ENCODE results near the gene TTLL4. TPM values are rescaled to one million over a fixed set of nuclear protein-coding genes. Genes with fewer than 3 reads are reported as not detected.

TTLL4 gene
- total and polyA plus RNA-seq, 8 donors, result 26.0 to 52.0 (median 41.3) TPM

DNA sequence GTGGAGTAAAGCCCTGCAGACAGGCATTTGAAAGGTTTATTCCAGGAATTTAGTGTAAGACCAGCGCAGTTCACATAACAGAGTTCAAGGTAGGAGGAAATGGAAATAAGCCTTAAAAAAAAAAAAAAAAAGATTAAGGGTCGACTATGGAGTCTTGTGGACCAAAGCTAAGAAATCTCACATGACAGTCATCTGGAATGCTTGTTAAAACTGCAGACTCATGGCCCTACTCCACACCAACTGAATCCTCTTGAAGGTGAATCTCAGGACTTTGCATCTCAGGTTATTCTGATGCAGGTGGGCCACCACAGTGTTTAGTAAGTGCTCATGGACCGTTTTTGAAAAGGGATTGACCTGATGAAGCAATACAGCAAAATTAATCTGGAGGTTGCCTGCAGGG, 8.8 kb downstream of the TTLL4 start:
- ATAC-seq, result no peak
- no peak for DNase-seq
- intact Hi-C loops (cut with DNase I), result loop anchor here in 1 of 2 donors (10.0 kb wide), 1 partner anchor 125 kb away; no protein-coding TSS in a partner anchor
- no peak overlapping the region for H3K27ac ChIP-seq
- H3K27me3 ChIP-seq, result no peaks in the 10 kb centered on the region
- no peaks in the 10 kb centered on the region for H3K9me3 ChIP-seq
- TF ChIP-seq CTCF (IDR thresholded peaks at IDR 0.05), result no peak
- no peak overlapping the region for H3K4me3 ChIP-seq
- peaks cover 0 to 40% of the 10 kb centered on the region in 2 donors for H3K4me1 ChIP-seq
- H3K36me3 ChIP-seq, result peaks cover 0 to 10% of the 10 kb centered on the region in 2 donors

DNA sequence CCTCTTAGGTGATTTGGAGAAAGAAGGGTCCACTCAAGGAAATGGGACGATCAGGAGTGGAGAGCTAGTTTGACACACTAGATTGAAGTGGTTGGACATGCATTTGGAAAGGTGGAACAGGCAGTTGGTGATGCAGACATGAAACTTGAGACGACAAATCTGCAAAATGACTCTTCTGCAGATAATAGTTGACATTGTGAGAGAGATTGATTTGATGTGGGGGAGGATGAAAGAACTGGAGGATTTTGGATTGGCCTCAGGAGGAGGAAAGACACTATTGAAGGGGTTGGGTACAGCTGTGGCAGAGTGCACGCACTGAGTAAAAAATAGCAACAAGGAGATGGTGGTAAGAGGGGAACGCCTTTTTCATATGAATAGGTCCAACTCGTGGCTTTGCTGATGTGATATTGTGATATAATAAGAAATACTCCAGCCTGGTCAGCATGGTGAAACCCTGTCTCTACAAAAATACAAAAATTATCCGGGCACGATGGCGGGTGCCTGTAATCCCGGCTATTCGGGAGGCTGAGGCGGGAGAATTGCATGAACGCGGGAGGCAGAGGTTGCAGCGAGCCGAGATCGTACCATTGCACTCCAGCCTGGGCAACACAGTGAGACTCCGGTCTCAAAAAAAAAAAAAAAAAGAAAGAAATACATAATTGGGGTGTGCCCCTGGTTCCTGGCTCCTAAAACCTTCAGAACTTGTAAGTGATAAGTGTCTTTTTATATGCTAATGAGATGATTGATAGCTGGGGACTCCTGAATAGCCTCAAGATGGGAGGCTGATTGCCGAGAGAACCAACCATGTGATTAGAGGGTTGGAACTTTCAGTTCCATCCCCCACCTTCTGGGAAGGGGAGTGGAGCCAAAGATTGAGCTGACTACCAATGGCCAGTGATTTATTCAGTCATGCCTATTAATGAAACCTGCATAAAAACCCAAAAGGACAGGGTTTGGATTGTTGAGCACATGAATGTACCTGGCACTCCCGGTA, 9.7 kb downstream of the TTLL4 start:
- no peak for DNase-seq
- no peak for ATAC-seq
- Histone ChIP-seq H3K4me3 (no peak overlapping the region), H3K9me3 (peaks cover 0 to 6% of the 10 kb centered on the region in 2 donors), H3K27ac (no peak overlapping the region), H3K27me3 (no peaks in the 10 kb centered on the region), H3K36me3 (peaks cover 0 to 16% of the 10 kb centered on the region in 2 donors), H3K4me1 (peaks cover 0 to 35% of the 10 kb centered on the region in 2 donors)
- TF ChIP-seq CTCF (IDR thresholded peaks at IDR 0.05), result no peak
- intact Hi-C loops (cut with DNase I), result no loop called here

GRCh38 chr2:218721488-218721887, 10.9 kb downstream of the TTLL4 start:
- no peak overlapping the region for H3K4me3 ChIP-seq
- DNase-seq, result no peak
- no peaks in the 10 kb centered on the region for H3K27me3 ChIP-seq
- intact Hi-C loops (cut with DNase I), result no loop called here
- peaks cover 0 to 6% of the 10 kb centered on the region in 2 donors for H3K36me3 ChIP-seq
- TF ChIP-seq CTCF (IDR thresholded peaks at IDR 0.05), result no peak
- H3K4me1 ChIP-seq, result peaks cover 0 to 34% of the 10 kb centered on the region in 2 donors
- peaks cover 0 to 17% of the 10 kb centered on the region in 2 donors for H3K9me3 ChIP-seq
- no peak for ATAC-seq
- H3K27ac ChIP-seq, result no peak overlapping the region

- intact Hi-C loops (cut with DNase I), result no loop called here
- no peak for ATAC-seq
- Histone ChIP-seq H3K4me3 (no peak overlapping the region), H3K27me3 (no peaks in the 10 kb centered on the region), H3K4me1 (peaks cover 0 to 30% of the 10 kb centered on the region in 2 donors), H3K27ac (no peak overlapping the region), H3K9me3 (peaks cover 0 to 22% of the 10 kb centered on the region in 2 donors), H3K36me3 (peaks cover 0 to 6% of the 10 kb centered on the region in 2 donors)
- TF ChIP-seq CTCF (IDR thresholded peaks at IDR 0.05), result no peak
- no peak for DNase-seq
These were observed 11.3 kb downstream of the TTLL4 start for GRCh38 chr2:218721934-218722333.

GRCh38 chr2:218722419-218722818, 11.8 kb downstream of the TTLL4 start:
- peaks cover 0 to 27% of the 10 kb centered on the region in 2 donors for H3K9me3 ChIP-seq
- H3K4me1 ChIP-seq, result peaks cover 0 to 26% of the 10 kb centered on the region in 2 donors
- no peak overlapping the region for H3K27ac ChIP-seq
- no peak for TF ChIP-seq CTCF (IDR thresholded peaks at IDR 0.05)
- no peak overlapping the region for H3K4me3 ChIP-seq
- H3K27me3 ChIP-seq, result no peaks in the 10 kb centered on the region
- no peak for ATAC-seq
- no peak for DNase-seq
- peaks cover 0 to 6% of the 10 kb centered on the region in 2 donors for H3K36me3 ChIP-seq
- intact Hi-C loops (cut with DNase I), result no loop called here

All from left lung (tissue), 10 donors.